Stimulated activated CD8-positive, alpha-beta memory T cell treated with anti-CD3 and anti-CD28 coated beads, Interleukin-4, amount 100 ng/mL, for 48 hours (primary cell): ENCODE data around the gene ZCCHC9.
"Not testable (repeated sequence)": the region's sequence is repeated elsewhere in the genome, so short reads cannot be mapped to it uniquely, and the experiment has no call there.

Source experiments
- DNase-seq: peaks from one replicate; pipeline ENCODE4 v3.0.0-alpha.2; 2020

ZCCHC9 gene

DNA sequence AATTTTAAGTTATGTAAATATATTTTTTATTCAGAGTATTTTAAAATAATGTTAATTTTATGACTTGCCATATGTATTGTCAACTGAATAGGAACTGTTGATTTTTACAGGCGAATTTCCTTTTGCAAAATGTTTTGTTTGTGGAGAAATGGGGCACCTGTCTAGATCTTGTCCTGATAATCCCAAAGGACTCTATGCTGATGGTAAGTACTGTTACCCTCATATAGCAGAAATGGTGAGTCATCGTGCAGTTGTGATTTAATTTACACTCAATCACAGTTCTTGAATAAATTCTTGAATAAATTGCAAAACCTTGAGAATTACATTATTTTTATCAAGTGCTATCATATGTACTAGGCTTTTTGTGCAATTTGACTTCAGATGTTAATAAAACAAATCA lies 7.4 kb downstream of the ZCCHC9 start:
- DNase-seq = no peak

DNA sequence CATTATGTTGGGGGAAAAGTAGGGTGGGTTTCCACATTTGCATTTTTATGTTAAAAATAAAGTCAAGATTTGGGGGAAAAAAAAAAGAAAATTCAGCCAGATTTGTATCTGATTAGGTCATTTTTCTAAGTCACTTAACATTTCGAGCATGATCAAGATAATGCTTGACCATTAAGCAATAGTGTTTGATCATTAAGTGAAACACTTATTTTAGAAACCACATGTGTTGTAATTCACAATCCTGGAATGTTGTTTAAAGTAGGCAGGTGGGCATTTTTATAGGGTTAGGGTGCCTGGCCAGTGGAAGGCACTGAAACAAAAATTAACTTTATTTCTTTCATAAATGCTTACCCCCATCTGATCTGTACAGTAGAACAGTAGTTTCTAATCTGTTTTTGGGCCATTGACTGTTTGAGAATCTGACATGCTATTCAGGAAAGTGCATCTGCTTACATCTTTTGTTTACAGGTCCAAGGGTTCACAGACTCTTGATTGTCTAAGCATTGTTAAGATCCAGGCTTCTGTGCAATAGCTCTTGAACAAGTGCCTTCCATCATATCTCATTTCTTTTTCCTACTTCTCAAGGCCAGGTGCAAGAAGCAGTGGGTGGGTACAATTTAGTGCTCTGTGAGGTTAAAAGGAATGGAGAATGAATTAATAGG lies 9.1 kb downstream of the ZCCHC9 start:
- DNase-seq = no peak

DNA sequence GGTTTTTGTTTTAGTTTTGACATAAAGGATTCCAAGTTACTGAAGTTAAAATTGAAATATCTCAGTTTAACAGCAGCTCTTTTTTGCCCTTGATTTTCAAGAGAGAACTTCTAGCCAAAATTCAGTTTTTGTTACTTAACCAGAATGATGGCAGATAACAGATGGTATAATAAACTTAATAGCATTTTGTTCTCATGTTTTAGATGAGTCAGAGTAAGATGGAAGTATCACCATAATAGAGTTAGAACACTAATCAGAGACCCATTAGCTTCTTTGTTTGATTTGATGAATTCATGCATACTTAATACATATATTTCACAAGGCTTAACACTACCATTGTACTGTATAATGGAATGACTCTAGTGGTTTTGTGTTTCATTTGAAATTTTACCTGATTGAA lies 11.9 kb downstream of the ZCCHC9 start:
- no peak for DNase-seq

DNA sequence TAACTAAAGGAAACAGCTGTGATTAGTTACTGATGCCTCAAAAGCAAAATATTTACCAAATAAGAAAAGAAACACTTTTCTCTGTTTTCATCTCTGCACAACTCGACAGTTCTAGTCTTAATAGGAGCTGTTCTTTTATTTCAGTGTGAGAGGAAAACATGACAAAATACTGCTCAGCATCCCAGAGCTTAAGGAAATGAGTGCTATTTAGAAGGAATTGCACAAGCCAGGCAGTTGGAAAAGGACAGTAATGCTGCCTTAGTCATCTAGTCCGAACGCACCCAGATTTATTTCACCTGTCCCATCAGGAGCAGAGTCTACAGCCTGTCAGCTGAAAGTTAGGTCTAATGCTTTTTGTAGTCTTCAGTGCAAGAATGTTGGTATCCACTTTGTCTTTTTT lies 12.3 kb downstream of the ZCCHC9 start:
- no peak for DNase-seq

DNA sequence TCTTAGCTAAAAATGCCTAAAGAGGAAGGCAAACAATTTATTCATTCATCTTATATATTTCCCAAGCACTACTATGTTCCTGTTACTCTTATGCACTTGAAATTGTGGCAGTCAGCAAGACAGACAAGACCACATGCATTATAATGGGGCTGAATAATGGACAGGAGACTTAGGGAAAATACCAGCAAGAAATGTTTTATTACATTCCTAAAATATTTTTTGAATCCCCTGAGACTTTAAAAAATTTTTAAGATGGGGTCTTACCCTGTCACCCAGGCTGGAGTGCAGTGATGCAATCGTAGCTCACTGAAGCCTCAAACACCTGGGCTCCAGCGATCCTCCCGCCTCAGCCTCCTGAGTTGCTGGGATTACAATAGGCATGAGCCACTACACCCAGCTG lies 13.2 kb downstream of the ZCCHC9 start:
- DNase-seq = no peak

DNA sequence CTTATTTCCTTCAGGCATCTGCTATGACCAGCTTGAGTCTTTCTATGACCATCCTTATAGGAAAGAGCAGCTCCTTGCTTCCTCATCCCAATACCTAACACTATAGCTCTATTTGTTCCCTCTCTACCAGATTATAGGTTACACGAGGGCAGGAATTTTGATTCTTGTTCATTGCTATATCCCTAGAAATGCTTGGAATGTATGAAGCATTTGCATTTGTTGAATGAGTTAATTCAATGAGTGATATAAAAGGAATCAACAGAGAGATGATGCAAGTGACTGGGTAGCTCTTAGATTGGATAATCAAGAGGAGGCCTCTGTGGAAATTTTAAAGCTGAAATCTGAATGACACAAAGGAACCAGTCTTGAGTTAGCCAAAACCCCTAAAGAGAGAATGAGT lies 13.9 kb downstream of the ZCCHC9 start:
- no peak for DNase-seq

DNA sequence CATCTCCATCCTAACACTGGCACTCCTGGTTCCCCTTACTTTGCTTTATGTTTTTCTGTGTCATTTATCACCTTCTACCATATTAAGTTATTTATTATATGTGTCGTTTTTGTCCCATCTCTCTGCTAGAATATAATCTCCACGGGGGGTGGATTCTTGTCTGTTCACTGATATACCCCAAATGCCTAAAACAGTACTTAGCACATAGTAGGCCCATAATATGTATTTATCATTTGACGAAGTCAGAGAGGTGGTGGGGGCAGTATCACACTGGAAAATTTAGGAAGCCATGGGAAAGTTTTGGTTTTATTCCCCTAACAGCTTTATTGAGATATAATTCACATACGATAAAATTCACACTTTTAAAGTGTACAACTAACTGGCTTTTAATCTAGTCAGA lies 14.4 kb downstream of the ZCCHC9 start:
- DNase-seq = no peak

DNA sequence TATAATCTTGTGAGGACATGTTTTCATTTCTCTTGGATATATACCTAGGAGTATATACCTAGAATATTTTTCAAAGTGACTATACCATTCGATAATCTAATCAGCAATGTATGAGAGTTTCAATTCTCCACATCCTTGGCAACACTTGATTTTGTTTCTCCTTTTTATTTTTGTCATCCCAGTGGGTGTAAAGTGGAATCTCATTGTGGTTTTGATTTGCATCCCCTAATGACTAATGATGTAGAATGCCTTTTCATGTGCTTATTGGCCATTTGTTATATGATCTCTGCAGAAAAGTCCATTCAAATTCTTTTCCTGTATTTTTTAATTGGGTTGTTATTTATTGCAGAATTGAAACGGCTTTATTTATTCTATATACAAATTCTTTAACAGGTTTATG lies 15.2 kb downstream of the ZCCHC9 start:
- no peak for DNase-seq

DNA sequence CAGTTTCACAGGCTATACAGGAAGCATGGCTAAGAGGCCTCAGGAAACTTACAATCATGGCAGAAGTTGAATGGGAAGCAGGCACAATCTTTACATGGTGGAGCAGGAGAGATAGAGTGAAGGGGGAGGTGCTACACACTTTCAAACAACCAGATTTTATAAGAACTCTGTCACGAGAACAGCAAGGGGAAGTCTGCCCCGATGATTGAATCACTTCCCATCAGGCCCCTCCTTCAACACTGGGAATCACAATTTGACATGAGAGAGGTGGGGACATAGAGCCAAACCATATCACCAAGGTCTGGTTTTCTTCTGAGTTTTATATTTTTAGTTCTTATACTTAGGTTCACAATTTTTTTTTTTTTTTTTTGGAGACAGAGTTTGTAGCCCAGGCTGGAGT lies 16.1 kb downstream of the ZCCHC9 start:
- DNase-seq = no peak

DNA sequence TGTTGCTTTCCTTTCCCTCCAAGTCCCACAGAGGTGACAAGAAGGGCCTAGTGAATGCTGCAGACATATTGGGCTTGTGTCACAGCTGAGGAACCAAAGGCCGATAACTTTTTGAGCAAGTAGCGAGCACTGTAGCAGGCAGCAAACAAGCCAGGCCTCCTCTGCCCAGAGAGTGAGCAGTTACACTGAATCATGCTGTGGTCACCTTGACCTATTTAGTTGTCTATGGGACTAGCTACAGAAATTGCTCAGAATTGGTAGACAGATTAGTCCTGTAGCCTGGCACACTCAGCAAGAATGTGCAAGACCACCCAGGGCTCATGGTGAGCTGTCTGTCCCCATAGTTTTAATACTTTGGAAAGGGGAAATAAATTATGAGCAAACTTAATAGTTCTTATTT lies 25.2 kb downstream of the ZCCHC9 start:
- no peak for DNase-seq

DNA sequence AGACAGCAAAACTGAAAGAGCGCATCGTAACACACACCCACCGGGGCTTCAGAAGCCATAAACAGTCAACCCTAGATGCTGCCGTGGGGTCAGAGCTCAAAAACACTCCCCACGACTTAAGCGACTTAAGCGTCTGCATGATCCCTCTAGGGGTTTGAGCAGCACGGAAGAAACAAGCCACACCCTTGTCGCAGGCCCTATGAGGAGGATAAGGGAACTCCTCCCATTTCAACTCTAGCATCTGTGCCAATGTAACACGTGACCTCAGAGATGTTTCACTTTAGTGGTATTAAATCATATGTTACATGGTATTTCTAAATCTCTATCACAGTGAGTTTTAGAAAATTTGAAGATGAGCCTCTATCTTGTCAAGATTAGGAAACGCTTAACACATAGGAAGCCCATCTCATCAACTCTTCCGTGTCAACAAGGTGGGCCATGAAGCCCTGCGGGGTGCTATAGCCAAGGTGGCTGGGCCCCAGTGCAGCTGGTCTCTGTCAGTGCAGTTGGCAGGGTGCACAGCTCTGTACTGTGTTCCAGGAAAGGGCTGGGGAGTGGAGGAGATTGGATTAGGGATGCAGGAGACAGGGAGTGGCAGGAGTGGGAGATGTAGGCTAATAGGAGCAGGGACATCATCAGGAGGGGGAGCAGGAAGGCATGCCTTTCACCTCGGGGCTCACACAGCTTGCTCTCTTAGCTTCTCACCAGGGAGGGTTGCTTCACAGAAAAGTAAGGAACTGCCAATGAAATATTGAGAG lies 33.1 kb downstream of the ZCCHC9 start:
- no peak for DNase-seq

DNA sequence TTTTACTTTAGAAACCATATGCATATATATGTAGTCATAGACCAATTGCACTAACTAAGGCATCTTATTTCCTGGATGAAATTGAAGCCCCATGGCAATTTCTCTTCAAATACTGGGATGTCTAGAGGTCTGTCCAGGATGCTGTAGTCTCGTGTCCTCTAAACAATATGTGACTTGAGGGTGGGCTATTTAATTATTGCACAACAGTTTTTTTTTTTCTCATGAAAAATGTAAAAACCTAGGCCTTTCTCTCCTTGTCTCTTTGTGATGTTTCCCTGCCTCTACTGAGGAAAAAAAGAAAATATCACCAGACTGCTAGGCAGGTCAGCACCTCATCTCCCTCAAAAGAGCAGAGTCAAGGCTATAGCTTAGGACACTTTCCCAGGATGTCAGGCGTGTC lies 34.6 kb downstream of the ZCCHC9 start:
- no peak for DNase-seq

DNA sequence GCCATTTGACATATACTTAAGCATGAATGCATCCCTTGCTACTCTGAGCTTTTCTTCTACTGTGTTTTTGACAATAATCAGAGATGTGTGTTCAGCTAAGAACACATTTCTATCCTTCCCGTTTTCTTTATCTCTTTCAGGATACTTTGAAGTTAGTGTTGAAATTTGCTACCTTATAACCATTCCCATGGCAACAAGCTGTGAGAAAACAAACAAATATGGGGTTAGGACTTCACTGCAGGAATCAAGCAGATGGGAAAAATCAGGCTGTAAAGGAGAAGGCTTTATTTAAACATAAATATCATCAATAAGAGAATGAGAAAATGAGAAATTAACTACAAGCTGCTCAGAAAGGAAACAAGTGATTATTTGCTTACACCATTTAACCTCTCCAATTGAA lies 35.2 kb downstream of the ZCCHC9 start:
- no peak for DNase-seq

DNA sequence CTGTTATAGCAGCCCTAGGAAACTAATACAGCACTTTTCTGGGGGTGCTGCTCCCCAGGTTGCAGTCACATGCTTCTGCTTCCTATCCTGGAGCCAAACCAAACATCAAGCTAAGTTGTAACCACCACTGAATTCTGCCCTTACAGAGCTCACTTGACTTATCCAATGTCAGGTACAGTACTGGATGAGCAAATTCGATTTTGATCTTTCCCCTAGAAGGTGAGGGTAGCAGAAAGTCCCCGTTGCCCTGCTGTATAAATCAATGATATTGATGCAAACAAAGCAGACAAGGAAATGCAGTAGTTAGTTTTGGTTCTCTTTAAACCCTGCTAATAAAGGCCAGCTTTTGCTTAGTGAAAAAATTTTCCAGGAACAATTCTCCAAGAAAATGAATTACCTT lies 36.4 kb downstream of the ZCCHC9 start:
- DNase-seq = no peak

DNA sequence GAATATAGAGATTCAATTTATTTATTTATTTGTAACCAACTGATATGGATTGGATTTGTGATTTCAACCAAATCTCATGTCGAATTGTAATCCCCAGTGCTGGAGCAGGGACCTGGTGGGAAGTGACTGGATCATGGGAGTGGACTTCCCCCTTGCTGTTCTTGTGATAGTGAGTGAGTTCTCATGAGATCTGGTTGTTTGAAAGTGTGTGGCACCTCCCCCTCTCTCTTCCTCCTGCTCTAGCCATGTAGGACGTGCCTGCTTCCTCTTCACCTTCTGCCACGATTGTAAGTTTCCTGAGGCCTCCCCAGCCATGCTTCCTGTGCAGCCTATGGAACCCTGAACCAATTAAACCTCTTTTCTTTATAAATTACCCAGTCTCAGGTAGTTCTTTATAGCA lies 36.8 kb downstream of the ZCCHC9 start:
- not testable (repeated sequence) for DNase-seq

DNA sequence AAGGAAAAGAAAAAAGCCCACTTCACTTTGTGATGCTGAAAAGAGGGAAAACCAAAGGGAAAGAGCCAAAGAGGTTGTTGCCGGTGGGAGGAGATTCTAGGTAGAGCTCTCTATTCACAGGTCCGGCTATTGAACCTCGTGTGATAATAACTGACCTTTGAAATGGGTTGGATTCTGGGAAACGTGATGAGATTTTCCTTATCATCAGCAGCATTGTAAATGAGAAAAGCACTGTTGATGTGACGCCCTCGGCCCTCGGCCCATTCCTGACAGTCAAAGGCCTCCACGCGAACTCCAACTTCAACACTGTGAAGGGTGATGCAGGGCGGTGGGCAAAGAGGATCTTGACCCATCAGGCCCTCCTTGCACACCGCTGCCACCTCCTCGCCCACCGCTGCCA lies 43.3 kb downstream of the ZCCHC9 start:
- no peak for DNase-seq

DNA sequence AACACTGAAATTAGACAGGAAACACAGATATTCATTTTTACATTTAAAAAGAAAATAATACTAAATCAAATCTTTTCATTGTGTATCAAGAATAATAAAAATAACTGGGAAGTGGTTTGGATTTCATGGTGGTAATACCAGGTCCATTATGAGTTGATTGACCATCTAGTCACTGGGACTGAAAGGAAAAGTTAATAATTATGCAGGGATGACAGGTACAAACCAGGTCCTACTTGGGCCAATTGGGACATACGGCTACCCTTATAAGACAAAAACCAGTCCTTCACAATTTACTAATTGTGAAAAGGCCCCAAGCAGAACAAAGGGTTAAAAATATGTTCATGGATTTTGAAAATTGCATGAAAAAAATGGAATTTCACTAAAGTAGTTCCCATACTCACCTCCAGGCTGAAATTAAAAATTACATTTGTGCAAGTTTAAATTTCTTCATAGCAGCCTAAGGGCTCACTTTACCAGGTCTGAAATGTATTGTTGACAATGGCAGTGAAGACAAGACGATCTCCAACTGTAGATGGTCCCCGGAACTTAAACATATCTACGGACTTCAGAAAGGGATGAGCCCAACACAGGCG lies 44.1 kb downstream of the ZCCHC9 start:
- DNase-seq = no peak

DNA sequence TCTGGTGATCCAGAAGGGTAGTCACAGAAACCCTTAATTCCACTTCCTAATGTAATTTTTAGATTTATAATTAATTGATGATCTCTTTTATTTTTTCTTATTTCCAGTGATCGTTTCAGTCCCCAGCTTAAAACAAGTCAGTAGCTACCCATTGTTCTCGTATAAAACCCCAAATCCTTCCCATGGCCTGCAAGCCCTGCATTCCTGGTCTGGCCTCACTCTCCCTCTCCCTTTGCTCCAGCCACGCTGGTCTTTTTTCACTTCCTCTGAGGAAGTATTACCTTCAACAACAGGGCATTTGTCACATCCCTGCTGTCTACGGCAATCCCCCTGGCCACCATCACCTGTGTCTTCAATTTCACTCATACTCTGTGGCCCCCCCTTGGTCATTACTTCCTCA lies 47.8 kb downstream of the ZCCHC9 start:
- DNase-seq = no peak

DNA sequence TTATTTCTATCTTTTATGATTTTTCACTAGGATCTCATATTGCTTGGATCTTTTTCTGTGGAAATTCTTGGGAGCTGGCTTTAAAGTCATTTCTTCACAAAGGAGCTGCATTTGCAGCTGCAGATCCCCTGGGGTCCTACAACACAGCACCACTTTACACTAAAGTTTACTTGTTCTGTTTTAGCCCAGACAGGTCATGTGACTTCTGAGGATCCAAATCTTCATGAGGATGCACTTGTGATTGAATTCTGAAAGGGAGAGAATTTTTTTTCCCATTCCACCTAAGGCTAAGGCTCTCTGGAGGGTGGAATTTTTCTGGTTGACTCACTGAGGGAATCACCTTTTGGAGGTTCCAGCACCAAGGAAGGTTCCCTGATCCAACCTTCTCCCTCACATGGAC lies 49.1 kb downstream of the ZCCHC9 start:
- DNase-seq = no peak

DNA sequence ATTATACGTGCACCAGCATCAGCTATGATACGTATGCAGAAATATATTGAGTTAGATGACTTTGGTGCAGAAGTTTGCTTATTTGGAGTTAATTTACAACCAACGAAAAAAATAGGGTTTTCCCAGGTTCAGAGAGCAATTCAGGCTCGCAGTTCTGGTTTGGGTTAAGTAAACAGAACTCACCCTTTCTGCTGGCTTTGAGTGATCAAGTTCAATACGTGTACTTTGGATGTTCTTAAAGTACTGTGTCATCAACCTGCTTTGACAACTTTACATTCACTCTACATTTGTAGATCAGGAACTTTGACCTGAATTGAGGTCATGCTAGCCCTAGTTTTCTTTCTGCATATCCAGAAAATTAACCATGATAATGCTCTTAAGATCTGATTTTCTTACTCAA lies 51.8 kb downstream of the ZCCHC9 start:
- DNase-seq = no peak

DNA sequence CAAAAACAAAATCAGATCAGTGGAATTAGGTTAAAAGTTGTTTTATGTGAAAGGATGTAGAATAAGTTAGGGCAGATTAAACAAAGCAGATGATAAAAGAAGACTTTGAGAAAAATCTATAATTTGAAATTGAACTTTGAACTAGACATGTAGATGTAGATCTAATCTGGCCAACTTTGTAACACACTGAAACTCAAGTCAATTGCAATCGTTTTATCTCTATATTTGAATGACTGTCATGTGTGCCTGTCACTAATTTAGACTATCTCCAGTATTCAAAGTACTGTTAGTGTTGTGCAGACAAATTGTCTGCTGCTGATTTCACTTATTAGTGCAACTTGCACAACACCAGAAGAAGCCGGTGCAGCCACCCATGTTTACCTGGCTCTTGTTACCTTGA lies 52.7 kb downstream of the ZCCHC9 start:
- no peak for DNase-seq

DNA sequence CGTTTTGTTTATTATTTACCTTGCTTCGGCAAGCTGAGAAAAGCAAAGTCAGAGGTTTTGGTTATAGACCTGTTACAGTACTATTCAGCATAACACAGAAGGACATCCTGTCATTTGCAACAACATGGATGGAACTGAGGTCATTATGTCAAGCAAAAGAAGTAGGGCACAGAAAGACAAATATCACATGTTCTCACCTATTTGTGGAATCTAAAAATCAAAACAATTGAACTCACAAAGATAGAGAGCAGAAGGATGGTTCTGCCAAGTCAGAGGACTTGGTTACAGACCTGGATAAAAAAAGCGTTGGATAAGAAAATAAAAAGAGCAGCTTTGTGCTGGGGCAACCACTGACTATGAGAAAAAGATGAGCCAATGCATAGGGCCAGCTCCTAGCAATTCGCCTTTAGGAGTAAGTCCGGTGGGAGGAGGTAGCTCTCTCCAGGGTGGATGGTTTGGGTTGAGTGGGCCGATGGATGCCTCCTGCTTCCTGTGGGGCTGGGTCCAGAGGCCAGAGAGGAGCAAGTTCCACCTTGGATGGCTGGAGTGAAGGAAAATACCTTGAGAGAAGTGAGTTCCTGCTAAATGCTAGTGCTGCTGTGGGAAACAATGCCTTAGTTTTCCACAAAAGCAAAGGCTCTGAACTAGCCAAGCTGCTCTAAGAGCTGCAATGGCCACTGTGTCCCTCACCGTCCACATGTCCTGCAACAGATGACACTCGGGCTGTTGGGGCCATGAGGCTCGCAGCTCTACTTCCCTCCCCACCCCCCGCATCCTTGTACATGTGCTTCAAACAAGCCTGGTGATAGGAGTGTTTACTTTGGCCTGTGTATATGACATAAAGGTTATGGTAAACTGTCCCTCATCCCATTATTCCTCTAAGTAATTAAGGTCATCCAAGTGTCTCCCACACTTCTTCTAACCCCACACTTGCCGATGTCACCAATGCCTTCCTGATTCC lies 54.2 kb downstream of the ZCCHC9 start:
- no peak for DNase-seq

DNA sequence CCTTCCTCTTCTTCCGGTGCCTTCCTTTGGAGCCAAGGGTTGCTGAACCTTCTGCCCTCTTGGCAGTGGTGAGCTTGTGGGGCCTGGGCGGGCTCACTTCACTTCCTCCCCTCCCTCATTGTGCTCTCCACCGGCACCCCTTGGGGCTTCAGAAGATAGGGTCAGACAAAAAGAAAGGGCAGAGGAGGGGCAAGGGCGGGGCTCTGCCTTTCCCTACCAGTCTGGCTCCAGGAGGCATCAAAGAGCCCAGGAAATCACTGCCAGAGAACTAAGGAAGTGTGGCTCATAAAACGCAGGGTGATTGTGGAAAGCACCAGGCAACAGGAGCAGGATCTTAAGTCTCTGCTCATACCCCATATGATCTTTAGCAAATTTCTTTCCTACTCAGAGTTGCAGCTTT lies 57.7 kb downstream of the ZCCHC9 start:
- DNase-seq = no peak
